Hypothalamus (tissue), 51 donors: ENCODE data around the gene CDRT4.
"Not testable (repeated sequence)": the region's sequence is repeated elsewhere in the genome, so short reads cannot be mapped to it uniquely, and the experiment has no call there.

Experiments
- DNase-seq, 51 donors: peaks; one replicate each; lab custom pipeline; 2025; lab: John Stamatoyannopoulos, UW

The CDRT4 gene

GRCh38 chr17:15467592-15467991 lies at the start of gene CDRT4:
TSS of gene CDRT4 (minus strand) at chr17:15467621. CDS start at chr17:15440238, 27,383 bp downstream.
- no peak for DNase-seq

DNA sequence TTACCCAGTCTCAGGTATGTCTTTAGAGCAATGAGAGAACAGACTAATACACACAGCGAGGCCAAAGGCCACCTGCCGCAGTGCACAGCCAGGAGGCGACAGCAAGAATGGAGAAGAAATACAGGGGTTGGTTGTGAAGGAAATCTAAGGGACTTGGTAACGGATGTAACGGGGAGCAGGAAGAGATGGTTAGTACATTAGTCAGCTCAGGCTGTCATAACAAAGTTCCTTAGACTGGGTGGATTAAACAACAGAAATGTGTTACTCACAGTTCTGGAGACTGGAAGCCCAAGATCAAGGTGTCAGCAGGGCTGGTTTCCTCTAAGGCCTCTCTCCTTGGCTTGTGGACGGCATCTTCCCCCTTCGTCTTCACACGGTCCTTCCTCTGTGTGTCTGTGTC lies 48.7 kb upstream of the CDRT4 start:
- DNase-seq = no peak

DNA sequence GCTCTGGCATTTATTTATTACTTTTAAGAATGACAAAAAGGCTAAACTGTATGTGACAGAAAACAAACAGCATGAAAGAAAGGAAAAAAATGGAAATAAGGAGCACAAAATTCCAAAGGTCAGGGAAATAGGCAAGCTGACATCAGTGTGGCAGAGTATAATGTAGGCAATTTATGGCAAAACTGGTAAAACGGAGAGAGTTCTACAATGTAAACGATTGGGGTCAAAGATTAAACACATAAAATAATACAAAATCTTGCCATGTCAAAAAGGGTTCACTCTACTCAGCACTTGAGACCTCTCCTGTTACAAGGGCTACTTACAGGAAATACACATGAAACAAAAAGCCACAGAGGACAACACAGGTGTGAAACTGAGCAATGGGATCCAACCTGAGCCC lies 47.0 kb upstream of the CDRT4 start:
- DNase-seq = no peak

DNA sequence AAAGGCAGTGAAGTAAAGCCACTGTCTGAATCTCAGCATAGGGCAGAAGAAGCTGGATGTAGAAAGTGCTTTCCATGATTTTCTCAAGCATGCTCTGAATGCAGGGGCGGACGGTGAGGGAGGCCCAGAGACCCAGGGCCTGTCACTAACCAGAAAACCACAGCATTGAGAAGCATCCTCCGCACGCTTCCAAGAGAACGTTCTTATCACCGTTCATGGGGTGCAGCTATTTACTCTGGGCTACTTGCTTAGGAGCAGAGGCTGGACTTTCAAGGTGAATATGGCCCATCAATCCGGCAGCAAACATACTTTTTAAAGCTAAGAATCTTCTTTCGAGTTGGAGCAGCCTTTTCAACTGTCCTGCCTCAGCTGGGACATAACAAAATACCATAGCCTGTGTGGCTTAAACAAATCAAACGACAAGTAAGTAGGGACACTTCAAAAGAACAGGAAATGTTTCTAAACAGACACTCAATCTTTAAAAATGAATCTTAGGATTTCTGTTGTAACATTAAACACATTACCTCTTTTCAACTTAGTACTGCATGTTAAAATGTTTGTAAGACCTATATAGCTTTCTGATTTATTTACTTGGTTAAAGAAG lies 46.5 kb upstream of the CDRT4 start:
- DNase-seq = peak in 2 of 51 donors; percentile 46 to 62

GRCh38 chr17:15513058-15513791 lies 45.8 kb upstream of the CDRT4 start:
- DNase-seq = peak in 10 of 51 donors; percentile 18 to 80 (median 26)

DNA sequence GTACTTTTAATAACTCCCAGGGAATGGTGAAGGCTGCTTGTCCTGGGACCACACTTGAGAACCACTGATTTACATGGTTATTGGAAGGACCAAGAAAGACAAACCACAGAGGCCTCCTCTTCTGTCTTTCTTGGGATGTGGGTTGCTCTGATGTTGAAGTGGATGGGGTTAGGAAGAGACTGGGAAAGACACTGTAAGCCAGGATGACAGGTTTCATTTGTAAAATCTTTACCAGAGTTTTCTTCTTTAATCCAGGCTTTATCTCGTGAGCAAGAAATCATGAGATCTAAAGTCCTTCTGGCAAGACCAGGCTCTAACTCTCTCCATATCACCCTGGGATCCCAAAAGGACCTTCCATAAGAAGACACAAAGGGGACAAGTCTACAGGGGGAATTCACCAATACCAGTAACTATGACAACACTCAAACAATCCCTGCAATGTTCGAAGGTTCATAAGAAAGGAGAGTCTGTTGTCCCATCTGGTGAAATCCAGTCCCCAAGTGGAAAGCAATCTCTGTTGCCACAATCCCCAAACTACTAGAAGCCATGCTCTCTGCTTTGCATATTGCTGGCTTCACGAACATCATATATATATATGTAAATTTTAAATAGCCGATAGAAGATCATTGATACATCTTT lies 44.8 kb upstream of the CDRT4 start:
- no peak for DNase-seq

DNA sequence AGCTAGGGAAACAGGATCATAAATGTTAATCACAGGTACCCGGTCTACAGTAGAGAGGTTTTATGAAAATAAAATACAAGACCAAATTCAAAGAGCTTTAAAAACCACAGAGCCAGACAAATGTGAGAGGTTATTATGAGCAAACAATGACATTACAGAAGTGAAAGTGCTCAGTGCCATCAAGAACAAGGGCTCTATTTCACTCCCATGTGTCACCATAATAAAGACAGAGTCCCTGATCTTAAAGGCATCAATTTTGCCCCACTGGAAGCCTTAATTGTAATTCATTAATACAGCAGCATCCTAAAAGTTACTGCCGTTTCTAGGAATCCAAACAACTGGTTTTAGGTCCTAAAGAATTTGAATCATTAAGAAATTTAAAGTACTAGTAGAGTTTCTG lies 43.7 kb upstream of the CDRT4 start:
- DNase-seq = no peak

GRCh38 chr17:15510361-15510760 lies 42.9 kb upstream of the CDRT4 start:
- DNase-seq = no peak

- no peak for DNase-seq
Measured at GRCh38 chr17:15509095-15509494, 41.7 kb upstream of the CDRT4 start.

DNA sequence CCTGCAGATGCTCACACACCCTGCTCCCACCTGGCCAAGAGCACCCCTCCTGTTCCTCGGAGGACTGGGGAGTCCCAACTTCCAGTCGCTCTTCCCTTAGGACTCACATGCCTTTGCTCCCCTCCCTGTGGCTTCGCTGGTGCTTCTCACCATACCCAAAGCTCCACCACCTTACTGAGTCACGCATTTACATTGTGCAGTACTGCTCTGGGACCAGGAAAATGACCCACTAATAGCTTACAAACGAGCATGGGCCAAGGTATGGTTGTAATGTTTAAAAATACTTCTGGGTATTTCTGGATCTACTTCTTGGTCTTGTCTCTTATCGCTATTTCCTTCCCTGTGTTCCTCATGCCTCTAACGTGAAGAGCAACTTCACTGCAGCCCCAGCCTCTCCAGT lies 41.0 kb upstream of the CDRT4 start:
- DNase-seq = no peak

GRCh38 chr17:15507896-15508295 lies 40.5 kb upstream of the CDRT4 start:
- DNase-seq = no peak

DNA sequence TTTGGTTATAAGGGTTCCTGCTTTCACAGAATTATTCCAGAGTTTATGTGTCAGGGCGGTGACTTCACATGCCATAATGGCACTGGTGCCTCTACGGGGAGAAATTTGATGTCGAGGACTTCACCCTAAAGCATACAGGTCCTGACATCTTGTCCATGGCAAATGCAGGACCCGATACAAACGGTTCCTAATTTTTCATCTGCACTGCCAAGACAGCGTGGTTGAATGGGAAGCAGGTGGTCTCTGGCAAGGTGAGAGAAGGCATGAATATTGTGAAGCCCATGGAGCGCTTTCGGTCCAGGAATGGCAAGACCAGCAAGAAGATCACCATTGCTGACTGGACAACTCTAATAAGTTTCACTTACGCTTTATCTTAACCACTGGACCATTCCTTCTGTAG lies 39.6 kb upstream of the CDRT4 start:
- no peak for DNase-seq

DNA sequence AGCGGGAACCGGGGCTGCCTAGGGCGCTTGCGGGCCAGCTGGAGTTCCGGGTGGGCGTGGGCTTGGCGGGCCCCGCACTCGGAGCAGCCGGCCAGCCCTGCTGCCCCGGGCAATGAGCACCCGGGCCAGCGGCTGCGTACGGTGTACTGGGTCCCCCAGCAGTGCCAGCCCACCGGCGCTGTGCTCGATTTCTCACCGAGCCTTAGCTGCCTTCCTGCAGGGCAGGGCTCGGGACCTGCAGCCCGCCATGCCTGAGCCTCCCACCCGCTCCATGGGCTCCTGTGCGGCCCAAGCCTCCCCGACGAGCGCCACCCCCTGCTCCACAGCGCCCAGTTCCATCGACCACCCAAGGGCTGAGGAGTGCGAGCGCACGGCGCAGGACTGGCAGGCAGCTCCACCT lies 38.3 kb upstream of the CDRT4 start:
- not testable (repeated sequence) for DNase-seq

- no peak for DNase-seq
Measured at GRCh38 chr17:15503731-15504130, 36.3 kb upstream of the CDRT4 start.

GRCh38 chr17:15502369-15503112 lies 35.1 kb upstream of the CDRT4 start:
- peak; percentile 19 to 90 (median 70) for DNase-seq

DNA sequence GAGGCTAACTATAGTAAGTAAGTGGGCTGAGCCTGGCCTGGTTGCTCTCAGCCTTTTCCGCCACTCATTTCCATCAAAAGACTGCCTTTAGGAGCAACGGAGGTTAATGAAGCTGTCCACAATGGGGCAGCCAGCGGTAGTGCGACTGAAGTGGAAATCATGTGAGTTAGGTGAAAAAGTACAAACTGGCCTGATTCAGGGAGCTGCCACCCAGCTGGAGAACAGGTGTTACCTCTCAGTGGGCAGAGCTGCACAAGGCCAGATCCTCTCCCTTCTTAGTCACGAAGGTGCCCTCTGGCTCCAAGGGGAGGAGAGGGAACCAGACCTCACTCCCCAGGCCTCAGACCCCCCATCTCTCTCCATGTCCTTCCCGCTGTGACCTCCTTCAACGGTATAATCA lies 34.4 kb upstream of the CDRT4 start:
- DNase-seq = no peak

DNA sequence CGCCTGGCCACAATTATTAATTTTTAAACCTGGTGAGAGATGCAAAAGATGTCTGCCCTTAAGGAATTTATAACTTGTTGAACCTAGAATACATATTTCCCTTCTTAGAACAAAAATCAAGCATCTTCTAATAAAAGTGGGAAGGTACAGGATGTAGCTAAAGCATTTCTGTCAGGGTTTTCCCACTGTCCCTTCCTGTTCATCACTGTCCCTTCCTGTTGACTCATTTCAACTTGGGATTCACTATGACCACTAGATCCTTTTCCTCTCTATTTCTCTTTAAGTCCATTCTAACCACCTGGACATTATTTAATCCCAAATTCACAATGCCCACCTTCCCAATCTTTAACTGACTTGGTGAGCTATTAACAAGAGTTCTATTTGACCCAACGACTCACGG lies 33.9 kb upstream of the CDRT4 start:
- no peak for DNase-seq

DNA sequence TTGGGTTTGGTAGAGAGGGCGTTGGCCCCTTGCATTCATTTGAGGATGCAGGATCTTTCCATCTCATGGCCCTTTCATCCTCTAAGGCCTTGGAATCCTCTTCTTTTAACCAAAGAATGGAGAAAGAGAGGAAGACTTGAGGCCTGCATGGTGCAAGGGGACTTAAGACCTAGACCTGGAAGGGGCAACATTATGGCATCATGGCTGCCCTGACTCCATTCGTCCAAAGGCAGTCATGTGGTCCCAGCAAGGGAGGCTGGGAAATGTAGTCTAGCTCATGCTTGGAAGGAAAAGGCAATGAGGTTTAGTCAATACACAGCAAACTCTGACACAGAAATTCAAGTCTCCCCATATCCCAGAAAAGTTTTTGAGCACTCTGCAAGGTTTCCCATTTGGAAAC lies 30.7 kb upstream of the CDRT4 start:
- peak in 2 of 51 donors; percentile 31 to 38 for DNase-seq

GRCh38 chr17:15496735-15497670 lies 29.6 kb upstream of the CDRT4 start:
- no peak for DNase-seq

GRCh38 chr17:15494821-15495220 lies 27.4 kb upstream of the CDRT4 start:
- peak in 1 of 51 donors; percentile 16 for DNase-seq
